ENCODE measurements around the gene CATSPERE. TPM values are rescaled to one million over a fixed set of nuclear protein-coding genes. Genes with fewer than 3 reads are reported as not detected.

The CATSPERE gene
- total and polyA plus RNA-seq, 10 of the 15 experiments (the other 5 are each of a cell fraction or from before 2014, with no cell fraction given) = 0.04 to 0.24 (median 0.17) TPM; not detected in 3

- ChIA-PET SMC1A (ENCODE audit: uncharacterized antibody, unreplicated experiment) (no interaction called here), RAD21 (ENCODE audit: unreplicated experiment) (no interaction called here), POLR2A (interaction anchor here (0.6 kb wide), 1 partner anchor 1853 kb away, joined by 3 read pairs; no protein-coding TSS in a partner anchor)
Observed at GRCh38 chr1:244659694-244660093, 198.6 kb downstream of the CATSPERE start.

GRCh38 chr1:244660595-244660994 lies 199.5 kb downstream of the CATSPERE start:
- SMC1A ChIA-PET (ENCODE audit: uncharacterized antibody, unreplicated experiment) = no interaction called here
- Histone ChIP-seq H3K27ac (ENCODE audit: control insufficient read depth, insufficient read depth) (no peak overlapping the region), H3K4me2 (ENCODE audit: control insufficient read depth, insufficient read depth) (no peak overlapping the region), H3K4me3 (no peak overlapping the region), H3K9ac (ENCODE audit: control insufficient read depth, insufficient read depth, low read length) (no peak overlapping the region), H3K79me2 (ENCODE audit: control insufficient read depth, insufficient read depth, low read length) (peaks cover 2% of the 10 kb centered on the region), H3K4me1 (ENCODE audit: control insufficient read depth, insufficient read depth, low read length) (no peaks in the 10 kb centered on the region), H3K27me3 (replicated peaks in 1 of 2; ENCODE audit: control insufficient read depth in 2 of 2, insufficient read depth in 2 of 2, low read length in 1 of 2) (no peaks in the 10 kb centered on the region), H4K20me1 (ENCODE audit: control insufficient read depth, insufficient read depth) (no peaks in the 10 kb centered on the region), H3K9me3 (replicated peaks; ENCODE audit: control insufficient read depth, insufficient read depth, low read length) (no peaks in the 10 kb centered on the region), H2AFZ (ENCODE audit: control insufficient read depth, low read depth, low read length) (no peak overlapping the region), H3K36me3 (ENCODE audit: control insufficient read depth in 2 of 2, insufficient read depth in 2 of 2, low read length in 1 of 2) (peaks cover 0 to 2% of the 10 kb centered on the region in 2 experiments; a peak in 1 of 4 replicates)
- DNase-seq (ENCODE audit: low read depth, low spot score) = no peak
- CTCF ChIA-PET = no interaction called here
- ATAC-seq = no peak
- FAIRE-seq = no peak
- intact Hi-C loops (cut with micrococcal nuclease; ENCODE audit: unreplicated experiment) = no loop called here
- RAD21 ChIA-PET (ENCODE audit: unreplicated experiment) = no interaction called here
- 98% methylated on average over 3 of the region's 3 CpGs for WGBS (ENCODE audit: insufficient coverage, insufficient replicate concordance, low lambda C conversion rate, missing lambda C conversion rate)
- no TSS peak for BruUV-seq (replicated peaks)
- POLR2A ChIA-PET = no interaction called here
- in situ Hi-C loops (cut with MboI) = no loop called here
- TF ChIP-seq RB1 (IDR thresholded peaks at IDR 0.05; ENCODE audit: borderline replicate concordance) (no peak), ZNF274 (IDR thresholded peaks at IDR 0.05; ENCODE audit: insufficient read depth, insufficient read length) (no peak), DPF2 (IDR thresholded peaks at IDR 0.05) (no peak), CBX3 (IDR thresholded peaks at IDR 0.05; ENCODE audit: borderline replicate concordance, low read depth) (no peak), NKRF (conservative IDR thresholded peaks at IDR 0.05) (no peak), IRF3 (IDR thresholded peaks at IDR 0.05) (no peak), BMI1 (IDR thresholded peaks at IDR 0.05; ENCODE audit: borderline replicate concordance) (no peak), BACH1 (IDR thresholded peaks at IDR 0.05; ENCODE audit: borderline replicate concordance) (no peak), KLF5 (IDR thresholded peaks at IDR 0.05; ENCODE audit: partially characterized antibody) (no peak), CHD1 (IDR thresholded peaks at IDR 0.05; ENCODE audit: low read depth, low read length) (no peak), POLR2A (IDR thresholded peaks at IDR 0.05; ENCODE audit: low read depth, low read length) (no peak)

More at GRCh38 chr1:244659694-244660093, 198.6 kb downstream of the CATSPERE start:
- H2AFZ ChIP-seq (ENCODE audit: control insufficient read depth, low read depth, low read length) = no peak overlapping the region
- FAIRE-seq (no peak), DNase-seq (ENCODE audit: low read depth, low spot score) (no peak), ATAC-seq (no peak)
- no peaks in the 10 kb centered on the region for H3K9me3 ChIP-seq (replicated peaks; ENCODE audit: control insufficient read depth, insufficient read depth, low read length)
- no peaks in the 10 kb centered on the region for H4K20me1 ChIP-seq (ENCODE audit: control insufficient read depth, insufficient read depth)
- H3K79me2 ChIP-seq (ENCODE audit: control insufficient read depth, insufficient read depth, low read length) = peaks cover 2% of the 10 kb centered on the region
- no peak for TF ChIP-seq USF1 (IDR thresholded peaks at IDR 0.05; ENCODE audit: borderline replicate concordance, extremely low read length, insufficient read depth, low read depth, low read length)
- no peak for TF ChIP-seq CHD1 (IDR thresholded peaks at IDR 0.05; ENCODE audit: low read depth, low read length)
- no peak for TF ChIP-seq KLF5 (IDR thresholded peaks at IDR 0.05; ENCODE audit: partially characterized antibody)
- TF ChIP-seq NR2C2 (IDR thresholded peaks at IDR 0.05; ENCODE audit: borderline replicate concordance, control insufficient read depth, insufficient read length, low read depth) = no peak
- no peak for TF ChIP-seq PAX5 (IDR thresholded peaks at IDR 0.05; ENCODE audit: borderline replicate concordance, low read depth, low read length)
- intact Hi-C loops (cut with micrococcal nuclease; ENCODE audit: unreplicated experiment) (loop anchor here (10.0 kb wide), 1 partner anchor 285 kb away; no protein-coding TSS in a partner anchor), in situ Hi-C loops (cut with MboI) (loop anchor here (5.0 kb wide), 1 partner anchor 52 kb away; no protein-coding TSS in a partner anchor)
- no peak overlapping the region for H3K27ac ChIP-seq (ENCODE audit: control insufficient read depth, insufficient read depth)
- no peak overlapping the region for H3K4me2 ChIP-seq (ENCODE audit: control insufficient read depth, insufficient read depth)
- H3K4me1 ChIP-seq (ENCODE audit: control insufficient read depth, insufficient read depth, low read length) = no peaks in the 10 kb centered on the region
- H3K9ac ChIP-seq (ENCODE audit: control insufficient read depth, insufficient read depth, low read length) = no peak overlapping the region
- H3K4me3 ChIP-seq = no peak overlapping the region
- H3K36me3 ChIP-seq (ENCODE audit: control insufficient read depth in 2 of 2, insufficient read depth in 2 of 2, low read length in 1 of 2) = peaks cover 0 to 2% of the 10 kb centered on the region in 2 experiments; a peak in 1 of 4 replicates
- CTCF ChIA-PET = interaction anchor here (1.5 kb wide), 1 partner anchor 56 kb away, joined by 6 read pairs; no protein-coding TSS in a partner anchor
- H3K27me3 ChIP-seq (replicated peaks in 1 of 2; ENCODE audit: control insufficient read depth in 2 of 2, insufficient read depth in 2 of 2, low read length in 1 of 2) = no peaks in the 10 kb centered on the region
- BruUV-seq (replicated peaks) = no TSS peak
- 100% methylated on average over 3 of the region's 3 CpGs for WGBS (ENCODE audit: insufficient coverage, insufficient replicate concordance, low lambda C conversion rate, missing lambda C conversion rate)

Measured in GM12878 (cell line).